HG03060 (cell line): ENCODE data around the gene DNA2.
"Not testable (repeated sequence)": the region's sequence is repeated elsewhere in the genome, so short reads cannot be mapped to it uniquely, and the experiment has no call there.

Experiments used
- ATAC-seq: cut with Tn5 transposase; IDR thresholded peaks from one replicate; pipeline ENCODE4 v1.9.1; 2021; ENCODE audit warnings: low read depth, moderate number of reproducible peaks; ENCODE audit not compliant: unreplicated experiment

The DNA2 gene

GRCh38 chr10:68471586-68472408 lies at the start of gene DNA2:
DNA2 (minus strand) TSS chr10:68471973; CDS start chr10:68471864, 109 bp downstream.
- peak; percentile 53 for ATAC-seq

DNA sequence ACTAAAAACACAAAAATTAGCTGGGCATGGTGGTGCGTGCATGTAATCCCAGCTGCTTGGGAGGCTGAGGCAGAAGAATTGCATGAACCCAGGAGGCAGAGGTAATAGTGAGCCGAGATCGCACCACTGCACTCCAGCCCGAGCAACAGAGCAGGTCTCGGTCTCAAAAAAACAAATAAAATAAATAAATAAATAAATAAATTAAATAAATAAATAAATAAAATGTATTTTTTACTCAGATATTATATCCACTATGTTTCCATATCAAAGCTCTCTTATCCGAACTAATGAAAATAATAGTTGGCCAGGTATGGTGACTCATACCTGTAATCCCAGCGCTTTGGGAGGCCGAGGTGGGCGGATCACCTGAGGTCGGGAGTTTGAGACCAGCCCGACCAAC lies 46.8 kb upstream of the DNA2 start:
- ATAC-seq = not testable (repeated sequence)

- ATAC-seq = no peak
These were observed 45.4 kb upstream of the DNA2 start for GRCh38 chr10:68517188-68517587.

DNA sequence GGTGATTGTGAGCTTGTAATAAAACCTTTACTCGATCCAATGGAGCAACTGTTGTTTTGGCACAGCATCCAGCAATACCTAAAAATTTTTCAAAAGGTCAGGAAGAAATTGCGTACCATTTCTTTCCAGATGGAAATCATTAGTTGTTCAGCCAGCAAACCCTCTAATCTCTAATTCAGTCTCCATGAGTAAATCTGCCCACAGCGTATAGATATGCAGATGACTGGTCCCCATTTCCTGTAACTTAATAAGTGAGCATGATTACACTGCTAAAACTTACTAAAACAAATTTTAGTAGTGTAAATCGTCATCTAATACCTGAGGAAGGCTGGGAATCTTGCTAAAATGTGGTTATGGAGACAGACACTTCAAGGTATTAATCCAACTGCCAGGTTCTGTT lies 45.0 kb upstream of the DNA2 start:
- no peak for ATAC-seq

DNA sequence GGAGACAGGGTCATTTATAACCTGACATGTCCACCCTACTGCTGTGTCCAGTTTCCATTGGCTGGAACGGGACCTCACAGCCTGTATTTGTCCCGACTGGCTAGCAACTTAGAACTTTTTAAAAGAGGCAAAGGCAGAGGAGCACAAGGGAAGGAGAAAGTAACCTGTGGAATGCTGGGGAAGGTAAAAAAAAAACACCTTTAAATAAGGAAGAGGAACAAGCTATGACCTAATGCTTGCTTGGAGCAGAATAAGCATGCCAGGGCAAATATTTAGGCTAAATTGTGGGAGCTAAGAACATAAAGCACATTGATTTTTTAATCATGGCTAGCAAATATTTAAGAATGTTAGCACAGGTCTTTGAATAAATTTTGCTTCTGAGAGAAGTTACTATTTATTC lies 44.4 kb upstream of the DNA2 start:
- ATAC-seq = not testable (repeated sequence)

- ATAC-seq = no peak
These were observed 36.3 kb upstream of the DNA2 start for GRCh38 chr10:68508090-68508489.

GRCh38 chr10:68506411-68506810 lies 34.6 kb upstream of the DNA2 start:
- no peak for ATAC-seq

DNA sequence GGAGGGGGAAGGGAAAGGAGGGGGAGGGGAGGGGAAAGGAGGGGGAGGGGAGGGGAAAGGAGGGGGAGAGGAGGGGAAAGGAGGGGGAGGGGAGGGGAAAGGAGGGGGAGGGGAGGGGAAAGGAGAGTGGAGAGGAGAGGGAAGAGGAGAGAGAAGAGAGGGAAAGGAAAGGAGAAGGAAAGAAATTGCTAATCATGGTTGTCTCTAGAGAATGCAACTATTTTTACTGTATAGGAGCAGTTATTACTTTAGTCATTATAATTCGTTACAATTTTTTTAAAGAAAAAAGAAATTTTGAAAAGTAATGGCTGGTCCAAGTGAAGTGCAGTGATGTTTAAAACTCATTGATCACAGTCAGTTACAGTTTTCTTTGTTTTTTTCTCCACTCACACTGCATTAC lies 31.1 kb upstream of the DNA2 start:
- no peak for ATAC-seq

GRCh38 chr10:68501691-68502090 lies 29.9 kb upstream of the DNA2 start:
- no peak for ATAC-seq

- ATAC-seq = no peak
These were observed 27.8 kb upstream of the DNA2 start for GRCh38 chr10:68499544-68499943.

- no peak for ATAC-seq
These were observed 24.3 kb upstream of the DNA2 start for GRCh38 chr10:68496072-68496471.

DNA sequence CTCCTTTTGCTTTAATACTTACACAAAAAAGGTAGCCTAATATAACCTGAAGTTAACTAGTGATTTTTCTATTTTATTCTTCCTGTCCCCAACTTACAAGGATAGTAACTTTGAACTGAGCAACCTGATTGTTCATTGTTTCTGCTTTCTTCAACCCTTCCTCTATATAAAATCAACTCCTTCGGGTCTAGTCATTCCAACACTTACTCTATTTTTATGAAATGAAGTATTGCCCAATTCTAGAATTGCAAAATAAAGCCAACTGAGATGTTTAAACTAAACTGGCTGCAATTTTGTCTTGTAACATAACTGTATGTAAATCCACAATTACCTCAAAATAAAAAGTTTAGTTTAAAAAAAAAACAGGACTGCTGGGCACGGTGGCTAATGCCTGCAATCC lies 20.3 kb upstream of the DNA2 start:
- ATAC-seq = no peak

DNA sequence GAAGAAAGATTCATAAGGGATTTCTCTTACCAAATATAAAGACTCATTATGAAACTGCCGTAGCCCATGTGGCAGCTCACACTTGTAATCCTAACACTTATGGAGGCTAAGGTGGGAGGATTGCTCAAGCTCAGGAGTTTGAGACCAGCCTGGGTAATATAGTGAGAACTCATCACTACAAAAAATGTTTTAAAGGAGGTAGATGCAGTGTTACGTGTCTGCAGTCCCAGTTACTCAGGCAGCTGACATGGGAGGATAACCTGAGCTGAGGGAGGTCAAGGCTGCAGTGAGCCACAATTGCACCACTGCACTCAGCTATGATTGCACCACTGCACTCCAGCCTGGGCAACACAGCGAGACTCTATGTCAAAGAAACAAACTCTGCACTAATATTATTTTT lies 18.1 kb upstream of the DNA2 start:
- no peak for ATAC-seq

DNA sequence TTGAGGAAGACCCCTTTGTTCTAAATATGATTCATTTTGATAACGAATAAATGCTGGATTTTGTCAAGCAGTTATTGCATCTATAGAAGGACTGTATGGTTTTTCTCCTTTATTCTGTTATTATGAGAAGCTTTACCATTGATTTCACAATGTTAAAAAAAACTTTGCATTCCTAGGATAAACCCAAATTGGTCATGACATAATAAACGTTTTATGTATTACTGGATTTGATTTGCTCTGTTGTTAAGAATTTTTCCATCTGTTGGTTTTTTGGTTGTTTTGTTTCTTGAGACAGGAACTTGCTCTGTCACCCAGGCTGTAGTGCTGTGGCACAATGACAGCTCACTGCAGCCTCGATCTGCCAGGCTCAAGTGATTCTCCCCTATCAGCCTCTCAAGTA lies 2.2 kb upstream of the DNA2 start:
- no peak for ATAC-seq

- ATAC-seq = no peak
These were observed 649 bp downstream of the DNA2 start for GRCh38 chr10:68471063-68471585.

GRCh38 chr10:68470300-68470699 lies 1.5 kb downstream of the DNA2 start:
- no peak for ATAC-seq

- no peak for ATAC-seq
These were observed 1.9 kb downstream of the DNA2 start for GRCh38 chr10:68469838-68470237.

DNA sequence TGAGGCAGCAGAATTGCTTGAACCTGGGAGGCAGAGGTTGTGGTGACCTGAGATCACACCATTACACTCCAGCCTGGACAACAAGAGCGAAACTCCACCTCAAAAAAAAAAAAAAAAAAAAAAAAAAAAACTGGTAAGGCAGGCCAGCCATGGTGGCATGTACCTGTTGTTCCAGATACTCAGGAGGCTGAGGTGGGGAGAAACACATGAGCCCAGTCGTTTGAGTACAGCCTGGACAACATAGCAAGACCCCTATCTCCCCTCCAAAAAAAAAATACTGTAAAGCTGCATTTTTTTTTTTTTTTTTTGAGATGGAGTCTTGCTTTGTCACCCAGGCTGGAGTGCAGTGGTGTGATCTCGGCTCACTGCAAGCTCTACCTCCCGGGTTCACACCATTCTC lies 7.0 kb downstream of the DNA2 start:
- not testable (repeated sequence) for ATAC-seq

GRCh38 chr10:68463365-68464093 lies 8.2 kb downstream of the DNA2 start:
- ATAC-seq = no peak

- no peak for ATAC-seq
These were observed 9.2 kb downstream of the DNA2 start for GRCh38 chr10:68462536-68462935.

GRCh38 chr10:68461032-68461431 lies 10.7 kb downstream of the DNA2 start:
- no peak for ATAC-seq

DNA sequence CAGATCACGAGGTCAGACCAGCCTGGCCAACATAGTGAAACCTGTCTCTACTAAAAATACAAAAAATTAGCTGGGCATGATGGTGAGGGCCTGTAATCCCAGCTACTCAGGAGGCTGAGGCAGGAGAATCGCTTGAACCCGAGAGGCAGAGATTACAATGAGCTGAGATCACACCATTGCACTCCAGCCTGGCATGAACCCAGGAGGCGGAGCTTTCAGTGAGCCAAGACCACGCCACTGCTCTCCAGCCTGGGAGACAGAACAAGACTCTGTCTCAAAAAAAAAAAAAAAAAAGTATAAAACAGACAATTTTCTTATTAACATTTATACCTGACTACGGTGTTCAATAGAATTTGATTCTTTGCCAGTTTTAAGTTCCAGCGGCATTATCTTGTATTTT lies 22.1 kb downstream of the DNA2 start:
- ATAC-seq = not testable (repeated sequence)
